HG03457 (cell line): ENCODE measurements around the gene SORCS2.

Experiments
- ATAC-seq: cut with Tn5 transposase; IDR thresholded peaks from one replicate; pipeline ENCODE4 v1.9.1; 2021; ENCODE audit warnings: moderate number of reproducible peaks; ENCODE audit not compliant: unreplicated experiment

The SORCS2 gene

GRCh38 chr4:7691061-7691460, 498.7 kb downstream of the SORCS2 start:
- no peak for ATAC-seq

GRCh38 chr4:7691982-7692381, 499.6 kb downstream of the SORCS2 start:
- no peak for ATAC-seq

- no peak for ATAC-seq
These were observed 500.3 kb downstream of the SORCS2 start for GRCh38 chr4:7692451-7693236.

DNA sequence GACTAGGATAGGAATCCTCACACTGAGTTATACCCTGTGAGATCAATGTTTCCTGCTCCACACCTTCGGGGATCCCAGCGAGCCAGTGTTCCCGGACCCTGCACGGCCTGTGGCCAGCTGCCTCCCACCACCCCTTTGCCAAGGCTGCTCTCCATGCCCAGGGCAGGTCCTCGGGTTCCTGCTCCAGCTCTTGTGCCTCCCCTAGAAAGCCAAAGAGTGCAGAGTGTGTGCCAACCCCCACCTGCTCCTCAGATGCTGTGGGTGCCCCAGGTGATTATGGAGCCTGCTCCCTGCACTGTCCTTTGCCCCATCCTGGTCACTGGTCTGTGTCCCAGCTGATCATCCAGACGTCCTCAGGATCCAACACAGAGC, 500.9 kb downstream of the SORCS2 start:
- no peak for ATAC-seq

- ATAC-seq = no peak
These were observed 501.4 kb downstream of the SORCS2 start for GRCh38 chr4:7693711-7694110.

DNA sequence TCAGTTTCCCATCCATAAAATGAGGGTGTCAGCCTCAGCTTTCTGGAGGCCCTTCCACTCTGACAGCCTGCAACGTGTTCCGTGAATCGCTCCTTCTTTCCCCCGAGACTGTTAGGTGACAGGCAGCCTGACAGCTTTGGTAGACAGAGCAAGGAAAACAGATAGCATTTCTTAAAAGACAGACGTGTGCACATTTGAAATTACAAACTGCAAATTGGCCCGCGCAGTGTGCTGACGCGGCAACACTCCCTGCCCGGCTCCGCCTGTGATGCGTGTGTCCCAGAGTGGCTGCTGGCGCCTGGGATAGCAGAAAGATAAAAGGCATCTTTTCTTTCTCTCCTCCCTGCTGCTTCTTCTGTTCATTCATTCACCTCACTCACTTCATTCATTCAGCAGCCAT, 502.0 kb downstream of the SORCS2 start:
- ATAC-seq = no peak

GRCh38 chr4:7697343-7697742, 505.0 kb downstream of the SORCS2 start:
- ATAC-seq = no peak

GRCh38 chr4:7697821-7698220, 505.5 kb downstream of the SORCS2 start:
- no peak for ATAC-seq

GRCh38 chr4:7698584-7698983, 506.2 kb downstream of the SORCS2 start:
- no peak for ATAC-seq

DNA sequence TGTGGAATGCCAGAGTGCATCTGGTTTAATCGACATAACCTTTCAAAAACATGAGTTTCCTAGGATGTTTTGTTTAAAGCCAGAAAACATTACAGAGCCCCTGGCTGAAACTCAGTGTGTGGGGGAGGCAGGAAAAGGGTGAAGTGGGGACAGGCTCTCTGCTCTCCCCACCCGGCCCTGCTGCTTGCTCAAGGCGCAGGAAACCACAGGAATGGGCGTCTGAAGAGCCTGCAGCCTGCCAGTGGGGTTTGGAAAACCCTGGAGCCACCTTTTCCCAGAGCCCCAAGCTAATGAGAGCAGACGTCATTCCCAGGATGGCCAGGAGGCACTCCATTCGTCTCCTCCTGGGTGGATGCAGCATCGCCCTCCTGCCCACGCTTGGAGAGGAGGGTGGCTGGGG, 506.7 kb downstream of the SORCS2 start:
- ATAC-seq = no peak

DNA sequence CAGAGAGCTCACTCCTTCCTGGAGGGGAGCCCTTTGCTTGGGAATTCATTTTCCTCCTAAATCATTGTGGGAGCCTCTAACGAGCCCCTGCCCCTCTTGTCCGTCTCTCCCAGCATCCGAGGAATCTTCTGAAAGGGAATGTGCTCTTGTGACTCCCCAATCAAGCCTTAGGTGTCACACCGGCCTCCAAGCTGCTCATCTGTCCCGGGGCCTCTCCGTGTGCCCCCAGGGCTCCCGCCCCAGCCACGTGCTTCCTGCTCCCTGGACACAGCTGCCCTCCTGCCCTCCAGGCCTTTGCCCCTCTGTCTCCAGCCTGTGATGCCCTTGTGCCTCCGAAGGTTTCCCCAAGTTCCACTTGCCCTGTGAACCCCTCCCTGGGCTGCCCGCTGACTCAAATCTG, 507.5 kb downstream of the SORCS2 start:
- ATAC-seq = no peak

DNA sequence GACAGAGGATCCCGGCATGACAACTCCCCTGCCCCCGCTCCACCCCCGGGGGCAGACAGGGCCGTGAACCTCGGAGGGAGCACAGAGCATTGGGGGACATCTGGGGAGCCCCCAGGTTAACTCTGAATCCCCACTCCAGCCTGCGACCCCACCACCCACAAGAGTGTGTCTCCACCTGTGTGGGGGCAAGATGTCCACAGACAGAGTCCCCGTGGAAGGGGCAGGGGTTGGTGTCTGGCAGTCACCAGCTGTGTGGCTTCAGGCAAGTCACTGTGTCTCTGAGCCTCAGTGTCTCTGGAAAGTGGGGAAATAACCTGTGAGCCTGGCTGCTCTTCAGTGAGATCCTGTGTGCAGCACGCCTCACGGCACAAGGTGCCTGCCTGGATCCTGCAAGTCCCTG, 508.3 kb downstream of the SORCS2 start:
- no peak for ATAC-seq

DNA sequence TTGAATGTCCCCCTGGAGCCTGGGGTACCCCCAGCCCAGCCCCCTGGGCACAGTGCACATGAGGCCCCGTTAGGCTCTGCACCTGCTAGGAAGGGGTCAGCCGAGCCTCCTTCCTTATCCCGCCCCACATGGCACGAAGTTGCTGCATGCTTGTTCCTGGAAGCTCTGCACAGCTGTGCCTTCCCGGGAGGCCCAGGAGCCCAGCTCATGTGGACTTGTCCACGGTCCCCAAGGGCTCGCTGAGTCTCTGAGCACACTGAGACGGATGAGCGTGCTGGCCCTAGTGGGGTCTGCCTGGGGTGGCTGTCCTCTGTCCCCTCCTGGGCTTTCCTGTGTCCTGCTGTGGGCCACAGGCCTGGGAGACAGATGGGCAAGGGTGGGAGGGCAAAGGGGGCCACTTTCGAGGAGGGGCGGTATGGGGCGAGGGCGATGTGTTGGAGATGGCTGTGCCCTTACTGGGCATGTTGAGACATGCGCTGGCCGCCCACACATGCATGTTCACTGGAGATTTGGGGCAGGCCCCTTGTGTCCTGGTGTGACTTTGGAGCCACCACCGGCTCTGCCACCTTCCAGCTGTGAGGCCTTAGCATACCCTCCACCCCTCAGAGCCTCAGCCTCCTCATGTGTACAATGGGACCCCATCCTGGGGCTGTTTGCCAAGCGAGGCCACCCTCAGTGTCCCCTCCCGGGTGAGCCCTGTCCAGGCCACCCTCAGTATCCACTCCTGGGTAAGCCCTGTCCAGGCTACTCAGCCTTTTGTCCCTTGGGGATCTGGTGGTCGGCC, 509.7 kb downstream of the SORCS2 start:
- no peak for ATAC-seq

DNA sequence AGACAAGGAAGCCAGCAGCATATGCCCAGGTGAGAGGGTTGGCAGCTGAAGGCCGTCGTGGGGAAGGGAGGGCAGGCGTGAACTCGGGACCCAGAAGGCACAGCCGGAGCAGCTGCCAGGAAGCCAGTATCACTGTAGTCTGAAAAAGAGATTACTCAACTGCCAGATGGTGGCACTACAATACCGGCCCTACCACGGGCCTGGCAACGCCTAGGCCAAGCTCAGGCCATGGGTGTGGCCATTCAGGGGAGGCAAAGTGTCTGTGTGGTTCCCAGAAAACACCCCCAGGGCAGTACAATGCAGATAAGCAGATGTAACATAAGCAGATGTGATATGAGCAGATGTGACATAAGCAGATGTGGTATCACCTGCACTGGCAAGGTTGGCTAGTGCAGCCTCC, 511.4 kb downstream of the SORCS2 start:
- no peak for ATAC-seq

- no peak for ATAC-seq
These were observed 511.8 kb downstream of the SORCS2 start for GRCh38 chr4:7704091-7704490.

DNA sequence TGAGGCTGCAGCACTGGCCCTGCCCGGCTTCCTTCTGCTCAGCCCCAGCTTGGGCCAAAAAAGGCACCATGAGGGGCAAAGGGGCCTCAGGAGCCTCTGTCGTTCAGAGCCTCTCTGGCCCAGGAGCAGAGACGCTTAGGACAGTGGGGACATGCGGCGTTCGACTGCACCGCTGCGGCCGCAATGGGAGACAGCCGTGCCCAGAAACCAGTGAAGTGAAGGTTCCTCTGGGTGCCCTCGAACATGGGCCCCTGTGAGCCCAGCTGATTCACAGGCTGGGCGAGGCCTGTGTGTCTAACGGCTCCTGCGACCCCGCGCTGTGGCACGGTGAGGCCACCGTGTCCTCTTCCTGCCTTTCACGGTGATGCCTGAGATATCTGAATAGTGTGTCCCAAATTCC, 512.3 kb downstream of the SORCS2 start:
- ATAC-seq = no peak

- ATAC-seq = no peak
These were observed 512.7 kb downstream of the SORCS2 start for GRCh38 chr4:7705062-7705461.

- no peak for ATAC-seq
These were observed 513.3 kb downstream of the SORCS2 start for GRCh38 chr4:7705593-7705992.

DNA sequence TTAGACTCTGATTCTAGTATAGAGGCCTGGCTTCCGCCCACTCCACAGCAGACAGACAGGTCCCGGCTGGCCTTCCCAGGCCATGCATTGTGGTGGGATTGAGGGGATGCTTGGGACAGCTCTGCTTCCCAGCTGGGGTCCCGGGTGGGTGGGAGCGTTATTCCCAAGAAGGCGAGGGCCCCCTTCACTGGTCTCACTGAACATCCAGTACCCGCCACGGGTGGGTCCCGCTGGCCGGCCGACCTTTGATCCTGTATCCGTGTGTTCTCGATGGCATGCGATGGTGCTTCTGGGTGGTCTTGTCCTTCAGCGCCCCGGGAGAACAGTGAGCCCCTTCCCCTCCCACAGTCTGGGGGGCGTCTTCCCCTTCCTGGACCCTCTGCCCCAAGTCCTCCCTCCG, 515.9 kb downstream of the SORCS2 start:
- no peak for ATAC-seq

DNA sequence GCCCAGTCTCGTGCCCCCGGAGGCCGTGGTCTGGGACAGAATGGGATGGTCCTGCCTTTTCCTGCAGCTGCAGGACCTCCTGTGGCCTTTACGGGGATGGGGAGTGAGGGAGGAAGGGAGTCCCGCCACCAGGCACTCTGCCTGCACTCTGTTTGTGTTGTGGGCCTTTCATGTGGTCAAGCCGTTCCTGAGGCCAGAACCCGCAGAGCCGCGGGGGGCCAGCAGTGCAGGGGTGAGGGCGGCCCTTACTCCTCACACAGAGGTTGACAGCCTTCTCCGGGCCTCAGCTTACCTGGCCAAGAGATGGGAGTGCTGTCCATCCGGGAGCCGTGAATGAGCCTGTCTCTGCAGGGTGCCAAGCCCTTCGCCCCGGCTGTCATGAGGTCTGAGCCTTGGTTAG, 516.6 kb downstream of the SORCS2 start:
- no peak for ATAC-seq

DNA sequence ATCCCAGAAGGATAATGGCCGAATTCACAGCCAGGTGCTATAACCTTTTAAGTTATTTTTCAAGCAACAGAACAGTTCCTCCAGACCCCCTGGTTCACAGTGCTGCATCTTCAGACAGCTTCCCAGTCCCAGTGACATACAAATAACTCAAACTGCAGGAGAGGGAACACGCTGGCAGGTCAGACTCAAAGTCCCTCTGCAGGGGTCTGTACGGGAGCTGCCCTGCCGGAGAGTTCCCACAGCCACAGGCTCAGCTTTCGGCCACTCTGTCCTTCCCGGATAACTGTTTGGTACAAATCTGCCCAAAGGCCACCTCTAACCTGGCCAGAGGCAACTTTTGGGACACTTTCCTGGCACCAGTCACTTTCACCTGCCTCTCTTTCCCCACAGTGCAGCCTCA, 517.1 kb downstream of the SORCS2 start:
- no peak for ATAC-seq

GRCh38 chr4:7710126-7710525, 517.8 kb downstream of the SORCS2 start:
- ATAC-seq = no peak
